T-helper 1 cell treated with Interleukin-12 subunit alpha and Interleukin-12 subunit beta and Interleukin-4 antibody, amounts not matched to agents 30 ng/mL and 1 ng/mL, for 36 hours (primary cell): ENCODE data around the gene ADAM11. TPM values are rescaled to one million over a fixed set of nuclear protein-coding genes. Genes with fewer than 3 reads are reported as not detected.
"Not testable (repeated sequence)": the region's sequence is repeated elsewhere in the genome, so short reads cannot be mapped to it uniquely, and the experiment has no call there.

Experiments used
- intact Hi-C: fragments of 100-400 bp; cut with micrococcal nuclease; formaldehyde crosslinking; loops from one replicate; pipeline ENCODE4 v1.15.1; 2024
- total RNA-seq: library from RNA; stranded (reverse); gene quantifications from 2 replicates; pipeline ENCODE4 v1.2.3, GENCODE V29; 2022

Gene ADAM11, protein sequence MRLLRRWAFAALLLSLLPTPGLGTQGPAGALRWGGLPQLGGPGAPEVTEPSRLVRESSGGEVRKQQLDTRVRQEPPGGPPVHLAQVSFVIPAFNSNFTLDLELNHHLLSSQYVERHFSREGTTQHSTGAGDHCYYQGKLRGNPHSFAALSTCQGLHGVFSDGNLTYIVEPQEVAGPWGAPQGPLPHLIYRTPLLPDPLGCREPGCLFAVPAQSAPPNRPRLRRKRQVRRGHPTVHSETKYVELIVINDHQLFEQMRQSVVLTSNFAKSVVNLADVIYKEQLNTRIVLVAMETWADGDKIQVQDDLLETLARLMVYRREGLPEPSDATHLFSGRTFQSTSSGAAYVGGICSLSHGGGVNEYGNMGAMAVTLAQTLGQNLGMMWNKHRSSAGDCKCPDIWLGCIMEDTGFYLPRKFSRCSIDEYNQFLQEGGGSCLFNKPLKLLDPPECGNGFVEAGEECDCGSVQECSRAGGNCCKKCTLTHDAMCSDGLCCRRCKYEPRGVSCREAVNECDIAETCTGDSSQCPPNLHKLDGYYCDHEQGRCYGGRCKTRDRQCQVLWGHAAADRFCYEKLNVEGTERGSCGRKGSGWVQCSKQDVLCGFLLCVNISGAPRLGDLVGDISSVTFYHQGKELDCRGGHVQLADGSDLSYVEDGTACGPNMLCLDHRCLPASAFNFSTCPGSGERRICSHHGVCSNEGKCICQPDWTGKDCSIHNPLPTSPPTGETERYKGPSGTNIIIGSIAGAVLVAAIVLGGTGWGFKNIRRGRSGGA
- 0.32 TPM in 2 replicates for total RNA-seq

DNA sequence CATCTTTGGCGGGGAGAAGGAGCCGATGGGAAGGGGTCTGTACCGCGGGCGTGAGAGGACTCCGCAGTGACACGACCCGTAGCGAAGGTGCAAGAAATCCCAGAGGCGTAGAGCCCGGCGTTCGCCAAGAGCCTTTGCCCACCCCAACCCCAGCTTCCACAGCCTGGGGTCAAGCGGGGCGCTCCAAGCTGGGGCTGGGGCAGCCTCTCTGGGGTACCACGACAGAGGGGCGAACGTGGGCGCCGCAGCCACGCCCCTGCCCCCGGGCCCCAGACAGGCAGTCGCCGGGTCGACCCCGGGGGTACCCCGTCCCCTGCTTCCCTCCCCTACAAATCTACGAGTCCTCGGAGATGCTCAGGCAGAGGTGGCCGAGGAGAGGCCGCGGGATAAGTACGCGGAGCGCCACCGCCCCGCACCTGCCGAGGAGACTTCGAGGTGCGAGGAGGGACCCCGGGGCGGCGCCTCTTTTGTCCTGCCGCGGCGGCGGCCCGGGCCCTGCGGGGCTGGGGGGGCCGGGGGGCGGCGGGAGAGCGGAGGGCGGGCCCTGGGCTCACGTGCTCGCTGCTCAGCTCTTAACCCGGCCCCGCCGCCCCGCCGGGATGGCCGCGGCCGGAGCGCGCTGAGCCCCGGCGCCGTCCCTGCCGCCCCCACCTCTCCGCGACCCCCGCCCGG, at the start of gene ADAM11:
TSS of gene ADAM11 (plus strand) at position 575 of the 672 bp plus-strand sequence. CDS start 212 bp downstream, outside the sequence.
- intact Hi-C loops: no loop called here

DNA sequence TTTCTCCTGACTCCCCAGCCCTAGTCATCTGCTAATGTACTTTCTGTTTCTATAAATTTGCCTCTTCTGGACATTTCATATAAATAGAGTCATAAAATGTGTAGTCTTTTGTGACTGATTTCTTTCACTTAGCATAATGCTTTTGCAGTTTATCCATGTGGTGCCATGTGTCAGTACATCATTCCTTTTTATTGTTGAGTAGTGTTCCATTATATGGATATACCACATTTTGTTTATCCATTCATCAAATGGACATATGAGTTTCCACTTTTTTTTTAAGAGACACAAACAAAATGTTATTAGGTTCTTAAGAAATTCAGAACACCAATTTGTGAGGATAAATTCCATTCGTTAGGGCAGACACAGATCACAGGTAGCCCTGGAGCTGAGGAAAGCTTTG, 39.3 kb upstream of the ADAM11 start:
- intact Hi-C loops: no loop called here

DNA sequence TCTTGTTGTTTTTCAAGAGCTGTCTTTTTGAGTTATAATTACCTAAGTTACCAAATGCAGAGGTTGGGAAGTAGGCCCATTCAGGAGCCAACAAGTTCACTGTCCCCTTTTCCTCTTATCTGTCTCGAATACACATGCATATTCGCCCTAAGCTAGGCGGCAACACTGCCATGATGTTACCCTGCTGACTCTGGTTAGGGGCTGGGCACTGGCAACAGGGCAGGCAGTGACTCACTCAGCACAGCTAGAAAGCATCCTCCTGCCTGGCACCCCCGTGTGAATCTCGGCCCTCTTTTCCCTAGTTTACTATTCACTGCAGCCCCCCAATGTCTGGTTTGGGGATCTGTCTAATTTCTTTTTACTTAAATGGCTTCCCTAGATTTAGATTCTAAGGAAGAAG, 36.5 kb upstream of the ADAM11 start:
- intact Hi-C loops: no loop called here

DNA sequence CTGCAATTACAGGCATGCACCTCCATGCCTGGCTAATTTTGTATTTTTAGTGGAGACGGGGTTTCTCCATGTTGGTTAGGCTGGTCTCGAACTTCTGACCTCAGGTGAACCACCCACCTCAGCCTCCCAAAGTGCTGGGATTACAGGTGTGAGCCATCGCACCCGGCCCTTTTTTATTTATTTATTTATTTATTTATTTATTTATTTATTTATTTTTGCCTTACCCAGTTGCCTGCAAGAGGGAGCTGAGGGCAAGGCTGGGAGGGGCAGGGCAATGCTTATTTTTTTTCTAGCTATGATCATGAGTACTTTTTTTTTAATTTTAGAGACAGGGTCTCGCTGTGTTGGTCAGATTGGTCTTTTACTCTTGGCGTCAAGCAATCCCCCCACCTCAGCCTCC, 32.7 kb upstream of the ADAM11 start:
- intact Hi-C loops: not testable (repeated sequence)

DNA sequence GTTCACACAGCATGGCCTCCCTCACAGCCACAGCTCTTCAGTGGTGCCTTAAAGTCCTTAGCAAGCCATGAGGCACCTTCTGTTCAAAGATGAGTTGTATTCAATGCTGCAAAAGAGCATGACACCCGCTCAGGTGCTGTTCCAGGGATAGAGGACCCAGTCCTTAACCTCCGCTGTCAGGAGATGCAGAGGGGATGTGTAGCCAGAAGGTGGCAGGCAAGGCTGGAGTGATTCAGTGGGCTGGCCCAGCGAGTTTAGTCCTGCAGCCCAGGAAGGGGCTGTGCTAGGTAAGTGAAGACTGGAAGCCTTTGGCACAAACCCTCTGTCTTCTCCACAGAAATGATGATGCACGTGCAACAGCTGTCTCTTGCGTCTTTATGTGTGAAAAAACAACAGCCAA, 25.0 kb upstream of the ADAM11 start:
- intact Hi-C loops: no loop called here

DNA sequence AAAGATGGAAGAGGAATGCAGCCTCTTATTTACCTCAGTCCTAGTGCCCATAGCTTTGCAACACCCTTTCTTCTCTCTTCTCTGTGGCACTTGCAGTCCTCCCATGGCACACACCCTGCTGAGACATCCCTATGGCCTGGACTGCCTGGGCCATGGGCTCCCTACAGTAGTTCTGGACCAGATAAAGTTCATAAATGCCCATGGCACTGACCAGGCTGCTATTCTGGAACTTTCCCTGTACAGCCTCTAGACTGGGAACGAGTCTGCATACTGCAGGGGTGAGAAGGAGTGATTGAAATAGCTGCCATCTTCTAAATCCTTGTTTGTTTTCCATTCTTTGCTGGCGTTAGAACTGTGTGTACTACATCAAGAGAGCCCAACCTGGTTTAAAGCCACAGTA, 24.5 kb upstream of the ADAM11 start:
- intact Hi-C loops: no loop called here

DNA sequence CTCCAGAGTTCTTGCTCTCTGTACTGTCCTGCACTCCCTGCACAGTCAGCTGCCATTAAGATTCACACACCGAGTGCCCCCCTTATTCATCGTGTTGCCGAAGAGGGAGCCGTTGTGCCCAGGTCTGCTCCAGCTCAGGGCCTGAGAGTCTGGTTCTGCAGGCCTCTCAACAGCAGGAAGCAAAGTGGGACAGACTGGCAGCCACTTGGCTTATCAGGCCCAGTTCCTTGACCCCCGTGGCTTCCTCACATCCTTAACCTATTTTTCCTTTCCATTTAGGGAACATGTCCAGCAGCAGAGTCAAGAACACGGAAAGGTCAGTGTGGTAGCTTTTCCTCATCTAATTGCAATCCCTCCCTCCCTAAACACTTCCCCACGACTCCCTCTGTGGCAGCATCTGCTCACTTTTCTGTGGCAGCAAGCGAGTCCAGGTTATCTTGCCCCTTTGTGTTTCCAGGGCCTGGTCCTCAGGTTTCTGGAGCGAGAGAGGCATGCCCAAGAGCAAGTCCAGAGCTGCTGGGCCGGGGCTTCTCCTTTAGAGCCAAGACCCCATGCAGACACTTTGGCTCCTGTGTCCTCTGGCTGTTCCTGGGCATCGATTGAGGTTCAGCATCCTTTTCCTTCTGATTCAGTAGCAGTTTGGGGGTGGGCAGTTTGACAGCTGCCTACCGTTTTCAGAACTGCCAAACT, 22.1 kb upstream of the ADAM11 start:
- intact Hi-C loops: no loop called here

DNA sequence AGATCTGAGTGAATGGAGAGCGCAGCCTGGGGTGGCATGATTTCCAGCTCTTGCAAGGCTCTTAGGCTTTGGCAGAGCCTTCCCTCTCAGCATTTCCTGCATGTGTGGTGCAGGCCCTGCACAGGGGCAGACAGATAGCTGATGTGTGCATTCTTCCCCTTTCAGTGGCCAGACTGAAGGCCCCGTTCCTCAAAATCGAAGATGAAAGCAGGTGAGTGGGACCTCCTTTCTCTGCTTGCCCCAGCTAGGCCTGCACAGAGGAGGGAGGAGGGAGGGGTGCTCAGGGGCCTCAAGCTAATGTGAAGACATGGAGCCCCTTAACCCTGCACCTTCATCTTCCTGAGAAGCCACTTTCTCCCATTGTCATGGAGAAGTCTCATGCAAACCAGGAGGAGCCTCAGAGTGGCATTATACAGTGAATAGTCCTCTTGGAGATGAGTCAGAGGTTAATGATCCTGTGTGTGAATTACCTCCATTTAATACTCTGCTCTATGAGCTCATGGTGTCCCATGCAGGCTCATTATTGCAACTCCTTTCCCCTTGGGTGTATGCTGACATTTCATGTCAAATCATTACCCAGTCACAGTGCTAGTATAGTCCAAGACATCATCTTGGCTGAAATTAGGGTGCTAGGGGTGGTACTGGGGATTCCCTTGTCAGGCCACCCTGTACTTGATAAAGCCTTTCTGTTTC, 20.4 kb upstream of the ADAM11 start:
- intact Hi-C loops: no loop called here

DNA sequence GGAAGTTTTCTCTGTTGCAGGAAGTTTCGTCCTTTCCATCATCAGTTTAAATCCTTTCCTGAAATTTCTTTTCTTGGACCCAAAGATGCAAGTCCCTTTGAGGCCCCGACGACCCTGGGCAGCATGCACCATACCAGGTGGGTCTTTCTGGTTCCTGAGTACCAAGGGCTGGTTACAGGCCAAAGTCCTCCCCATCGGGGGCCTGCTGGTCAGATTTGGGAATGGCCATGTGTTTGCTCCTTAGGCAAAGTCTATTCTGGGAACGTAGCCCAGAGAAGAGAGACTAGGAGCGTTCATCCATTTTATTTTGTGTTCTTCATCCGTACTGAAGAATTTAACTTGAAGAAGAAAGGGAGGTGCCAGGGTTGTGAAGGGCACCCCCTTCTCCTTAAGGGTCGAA, 17.5 kb upstream of the ADAM11 start:
- intact Hi-C loops: no loop called here

DNA sequence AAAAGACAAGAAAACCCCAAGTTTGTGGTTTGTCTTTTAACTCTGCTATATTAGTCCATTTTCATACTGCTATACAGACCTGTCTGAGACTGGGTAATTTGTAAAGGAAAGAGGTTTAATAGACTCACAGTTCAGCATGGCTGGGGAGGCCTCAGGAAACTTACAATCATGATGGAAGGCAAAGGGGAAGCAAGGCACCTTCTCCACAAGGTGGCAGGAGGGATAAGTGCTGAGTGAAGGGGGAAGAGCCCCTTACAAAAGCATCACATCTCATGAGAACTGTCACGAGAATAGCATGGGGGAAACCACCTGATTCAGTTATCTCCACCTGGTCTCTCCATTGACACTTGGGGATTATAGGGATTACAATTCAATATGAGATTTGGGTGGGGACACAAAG, 13.5 kb upstream of the ADAM11 start:
- intact Hi-C loops: no loop called here

DNA sequence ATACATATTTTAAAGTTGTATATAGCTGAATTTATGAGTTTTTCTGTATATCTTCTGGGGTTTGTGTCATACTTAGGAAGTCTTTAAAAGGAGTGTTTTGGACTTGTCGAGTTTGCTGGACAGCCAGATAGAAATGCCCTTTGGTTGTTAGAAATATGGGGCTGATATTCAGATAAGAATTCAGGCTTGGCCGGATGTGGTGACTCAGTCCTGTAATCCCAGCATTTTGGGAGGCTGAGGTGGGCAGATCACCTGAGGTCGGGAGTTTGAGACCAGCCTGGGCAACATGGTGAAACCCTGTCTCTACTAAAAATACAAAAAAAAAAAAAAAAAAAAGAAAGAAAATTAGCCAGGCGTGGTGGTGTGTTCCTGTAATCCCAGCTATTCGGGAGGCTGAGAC, 13.1 kb upstream of the ADAM11 start:
- intact Hi-C loops: not testable (repeated sequence)

DNA sequence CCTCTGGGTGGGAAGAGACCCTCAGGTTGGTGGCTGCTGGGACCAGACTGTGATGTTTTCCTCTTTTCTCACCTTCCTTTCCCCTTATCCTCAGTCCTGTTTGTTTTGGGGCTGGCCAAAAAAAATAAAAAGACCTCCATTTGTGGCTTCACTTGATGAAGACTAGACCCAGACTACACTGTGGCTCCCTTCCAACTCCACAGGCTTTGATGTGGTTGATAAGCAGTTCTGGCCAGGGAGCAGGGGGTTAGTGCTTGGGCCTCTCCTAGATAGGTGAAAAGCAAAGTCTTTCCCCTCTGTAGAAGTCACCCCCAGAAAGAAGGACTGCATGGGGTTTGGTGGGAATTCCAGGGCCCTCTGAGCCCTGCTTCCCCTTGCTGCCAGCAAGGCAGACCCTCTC, 11.2 kb upstream of the ADAM11 start:
- intact Hi-C loops: no loop called here

DNA sequence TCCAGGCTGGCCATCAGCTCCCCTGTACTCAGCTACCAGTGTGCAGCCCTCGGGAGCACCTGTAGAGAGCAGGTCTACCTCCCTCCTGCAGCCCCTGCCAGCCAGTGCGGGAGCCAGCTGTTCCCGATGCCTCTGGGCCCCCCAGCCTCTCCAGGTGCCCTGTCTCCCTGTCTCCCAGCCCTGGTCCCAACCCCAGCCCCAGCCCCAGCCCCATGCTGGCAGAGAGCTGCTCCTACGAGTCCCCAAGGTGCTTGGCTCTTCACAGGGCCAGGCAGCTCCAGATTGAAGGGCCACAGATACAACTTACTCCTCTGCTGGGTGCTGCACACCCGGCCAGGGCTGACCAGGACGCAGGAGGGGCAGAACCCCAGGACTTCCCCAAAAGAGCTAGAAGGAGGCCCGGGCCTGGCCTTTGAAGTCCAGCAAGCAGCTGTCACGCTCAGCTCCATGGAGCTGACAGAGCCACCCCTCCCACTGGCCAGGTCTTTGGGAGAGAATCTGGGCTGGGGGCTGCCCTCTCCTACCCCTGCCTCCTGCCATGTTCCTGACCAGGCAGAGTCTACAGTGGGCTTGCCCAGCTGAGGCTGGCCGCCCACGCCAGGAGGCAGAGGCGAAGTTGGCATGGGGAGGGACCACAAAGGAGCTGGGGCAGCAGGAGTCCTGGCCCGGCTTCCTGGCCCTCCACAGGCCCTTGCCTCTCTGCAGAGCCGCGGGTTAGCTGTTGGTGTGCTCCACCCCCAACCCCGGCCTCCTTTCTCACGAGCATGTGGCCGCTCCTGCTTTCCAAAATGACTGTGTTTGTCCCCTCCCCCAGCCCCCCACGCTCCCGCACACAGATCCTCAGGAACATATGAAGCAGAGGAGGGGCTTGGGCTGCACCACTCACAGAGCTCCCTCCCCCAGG, 9.5 kb upstream of the ADAM11 start:
- intact Hi-C loops: no loop called here

DNA sequence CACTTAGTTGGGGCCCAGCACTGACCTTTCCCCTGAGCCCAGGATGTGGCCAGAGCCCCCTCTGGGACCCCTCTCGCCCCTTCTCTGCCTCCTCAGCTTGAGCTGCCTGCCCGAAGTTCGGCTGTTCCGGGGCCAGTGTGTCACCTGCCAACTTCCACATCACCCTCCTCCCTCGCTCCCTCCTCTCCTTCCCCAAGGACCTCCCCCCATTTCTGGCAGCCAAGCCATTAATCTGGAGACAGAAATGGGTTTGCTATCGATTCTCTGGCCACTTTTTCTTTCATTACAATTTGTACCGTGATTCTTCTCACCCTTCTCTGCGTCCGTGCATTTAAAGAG, 8.8 kb upstream of the ADAM11 start:
- intact Hi-C loops: no loop called here

DNA sequence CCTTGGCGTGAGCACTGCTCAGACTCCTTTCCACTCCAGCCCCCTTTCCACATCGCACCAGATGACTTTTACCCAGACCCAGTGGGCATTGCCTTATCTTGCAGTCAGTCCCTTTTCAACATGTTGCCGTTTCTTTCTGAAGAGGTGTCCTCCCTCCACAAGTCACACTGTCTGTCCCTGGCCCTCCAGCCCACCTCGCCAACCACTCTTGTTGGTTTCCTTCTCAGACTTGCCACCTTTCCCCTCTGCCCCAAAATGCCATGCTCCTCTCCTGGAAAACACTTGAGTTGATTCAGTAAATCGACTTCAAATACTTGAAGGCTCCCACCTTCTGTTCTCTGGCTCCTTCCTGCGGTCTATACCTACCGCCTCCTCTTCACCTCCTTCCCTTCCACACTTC, 7.5 kb upstream of the ADAM11 start:
- intact Hi-C loops: no loop called here

DNA sequence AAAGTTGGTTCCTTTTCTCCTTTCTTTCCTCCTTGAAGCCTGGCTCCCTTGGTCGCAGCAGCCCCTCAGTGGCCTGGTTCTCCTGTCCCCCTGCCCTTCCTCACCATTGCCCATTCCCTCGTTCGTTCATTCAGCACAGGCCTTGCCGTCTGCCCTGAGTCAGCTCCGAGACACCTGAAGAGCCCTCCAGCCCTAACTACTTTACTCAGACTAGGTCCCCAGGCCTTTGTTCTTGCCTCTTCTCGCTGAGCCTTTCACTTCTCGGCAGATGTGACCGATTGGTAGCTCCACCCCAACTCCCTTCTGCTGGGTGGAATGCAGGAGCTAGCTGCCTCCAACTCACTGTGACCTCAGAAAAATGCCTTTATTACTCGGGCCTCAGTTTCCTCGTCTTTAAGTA, 7.0 kb upstream of the ADAM11 start:
- intact Hi-C loops: no loop called here

DNA sequence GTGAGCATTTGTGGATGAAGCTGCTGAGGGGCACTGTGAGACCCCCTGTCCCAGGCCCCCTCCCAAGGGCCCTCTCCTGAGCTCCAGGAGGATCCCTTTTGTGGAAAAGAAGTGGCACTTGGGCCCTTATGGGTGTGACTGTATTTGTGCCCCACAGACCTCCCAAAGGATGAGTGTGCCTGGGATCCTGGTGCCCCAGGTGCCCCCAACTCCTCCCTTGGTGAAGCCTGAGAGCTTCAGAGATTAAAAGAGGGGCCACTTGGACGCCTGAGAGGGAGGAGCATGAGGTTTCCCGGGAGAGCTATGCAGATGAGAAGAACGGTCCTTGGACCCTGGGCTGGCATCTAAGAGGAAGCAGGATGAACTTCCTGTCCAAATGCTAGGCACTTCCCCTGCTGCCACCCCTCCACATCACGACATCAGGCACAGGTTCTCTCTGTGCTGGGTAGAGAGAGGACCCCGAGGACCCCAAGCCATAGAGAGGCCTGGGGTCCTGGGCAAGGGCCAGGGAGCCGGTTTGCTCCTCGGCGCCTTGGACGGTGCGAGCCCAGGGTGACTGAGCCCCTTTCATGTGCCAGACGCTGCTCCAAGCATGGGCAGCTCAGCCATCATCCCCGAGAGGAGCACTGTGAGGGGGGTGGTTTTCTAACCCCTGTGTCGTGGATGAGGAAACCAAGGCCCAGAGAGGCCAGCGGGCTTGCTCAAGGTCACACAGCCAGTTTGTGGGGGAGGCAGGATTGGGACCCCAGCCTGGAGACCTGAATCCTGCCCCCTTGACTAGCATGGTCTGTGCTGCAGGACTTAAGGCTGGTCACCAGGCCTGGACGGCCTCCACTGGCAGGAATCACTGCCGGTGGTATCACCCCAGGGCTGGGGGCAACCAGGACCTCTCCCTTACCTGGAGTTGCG, 5.6 kb upstream of the ADAM11 start:
- intact Hi-C loops: no loop called here

DNA sequence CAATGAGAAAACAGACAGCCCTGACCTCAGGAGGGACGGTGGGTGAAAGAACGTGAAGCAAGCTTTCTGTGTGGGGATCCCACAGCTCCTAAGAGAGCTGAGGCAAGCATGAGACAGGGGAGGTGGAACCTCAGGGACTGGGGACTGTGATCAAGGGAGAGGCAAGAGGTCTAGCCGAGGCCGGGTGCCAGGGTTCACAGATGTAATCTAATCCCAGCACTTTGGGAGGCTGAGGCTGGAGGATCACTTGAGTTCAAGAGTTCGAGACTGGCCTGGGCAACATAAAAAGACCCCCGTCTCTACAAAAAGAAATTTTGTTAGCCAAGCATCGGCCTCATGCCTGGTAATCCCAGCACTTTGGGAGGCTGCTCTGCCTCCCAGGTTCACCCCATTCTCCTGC, 4.5 kb upstream of the ADAM11 start:
- intact Hi-C loops: no loop called here

DNA sequence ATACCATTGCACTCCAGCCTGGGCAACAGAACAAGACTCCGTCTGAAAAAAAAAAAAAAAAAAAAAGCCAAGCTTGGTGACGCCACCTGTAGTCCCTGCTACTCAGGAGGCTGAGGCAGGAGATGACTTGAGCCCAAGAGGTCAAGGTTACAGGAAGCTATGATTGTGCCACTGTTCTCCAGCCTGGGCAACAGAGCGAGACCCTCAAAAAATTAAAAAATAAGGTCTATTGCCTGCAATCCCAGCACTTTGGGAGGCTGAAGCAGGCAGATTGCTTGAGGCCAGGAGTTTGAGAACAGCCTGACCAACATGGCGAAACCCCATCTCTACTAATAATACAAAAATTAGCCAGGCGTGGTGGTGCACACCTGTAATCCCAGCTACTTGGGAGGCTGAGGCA, 3.6 kb upstream of the ADAM11 start:
- intact Hi-C loops: not testable (repeated sequence)
